Measurements from ENCODE around the gene EDN3.

EDN3 gene

GRCh38 chr20:59300333-59301081 lies at the start of gene EDN3:
EDN3 (plus strand) TSS chr20:59300611; CDS start chr20:59300813, 202 bp downstream.
- DNase-seq (ENCODE audit: low read depth in 2 of 2): no peak

GRCh38 chr20:59253325-59253724 lies 47.1 kb upstream of the EDN3 start:
- no peak for DNase-seq (ENCODE audit: low read depth in 2 of 2)

GRCh38 chr20:59253779-59254319 lies 46.6 kb upstream of the EDN3 start:
- no peak for DNase-seq (ENCODE audit: low read depth in 2 of 2)

- no peak for DNase-seq (ENCODE audit: low read depth in 2 of 2)
Observed at GRCh38 chr20:59255256-59255655, 45.2 kb upstream of the EDN3 start.

- no peak for DNase-seq (ENCODE audit: low read depth in 2 of 2)
Observed at GRCh38 chr20:59258221-59258621, 42.2 kb upstream of the EDN3 start.

- no peak for DNase-seq (ENCODE audit: low read depth in 2 of 2)
Observed at GRCh38 chr20:59259946-59260345, 40.5 kb upstream of the EDN3 start.

GRCh38 chr20:59265298-59265697 lies 35.1 kb upstream of the EDN3 start:
- DNase-seq (ENCODE audit: low read depth in 2 of 2): no peak

GRCh38 chr20:59268870-59269269 lies 31.5 kb upstream of the EDN3 start:
- no peak for DNase-seq (ENCODE audit: low read depth in 2 of 2)

- DNase-seq (ENCODE audit: low read depth in 2 of 2): no peak
Observed at GRCh38 chr20:59269411-59270025, 30.9 kb upstream of the EDN3 start.

- DNase-seq (ENCODE audit: low read depth in 2 of 2): no peak
Observed at GRCh38 chr20:59270380-59270779, 30.0 kb upstream of the EDN3 start.

GRCh38 chr20:59273739-59274357 lies 26.6 kb upstream of the EDN3 start:
- DNase-seq (ENCODE audit: low read depth in 2 of 2): no peak

- no peak for DNase-seq (ENCODE audit: low read depth in 2 of 2)
Observed at GRCh38 chr20:59276938-59277337, 23.5 kb upstream of the EDN3 start.

- DNase-seq (ENCODE audit: low read depth in 2 of 2): no peak
Observed at GRCh38 chr20:59284470-59284869, 15.9 kb upstream of the EDN3 start.

GRCh38 chr20:59289994-59290393 lies 10.4 kb upstream of the EDN3 start:
- no peak for DNase-seq (ENCODE audit: low read depth in 2 of 2)

GRCh38 chr20:59291740-59292383 lies 8.5 kb upstream of the EDN3 start:
- DNase-seq (ENCODE audit: low read depth in 2 of 2): no peak

- no peak for DNase-seq (ENCODE audit: low read depth in 2 of 2)
Observed at GRCh38 chr20:59295531-59295930, 4.9 kb upstream of the EDN3 start.

- DNase-seq (ENCODE audit: low read depth in 2 of 2): no peak
Observed at GRCh38 chr20:59297686-59298085, 2.7 kb upstream of the EDN3 start.

GRCh38 chr20:59299945-59300332 lies 472 bp upstream of the EDN3 start:
- no peak for DNase-seq (ENCODE audit: low read depth in 2 of 2)

GRCh38 chr20:59301343-59302007 lies 1.1 kb downstream of the EDN3 start:
- no peak for DNase-seq (ENCODE audit: low read depth in 2 of 2)

- DNase-seq (ENCODE audit: low read depth in 2 of 2): no peak
Observed at GRCh38 chr20:59305908-59306655, 5.7 kb downstream of the EDN3 start.

- no peak for DNase-seq (ENCODE audit: low read depth in 2 of 2)
Observed at GRCh38 chr20:59307270-59307669, 6.9 kb downstream of the EDN3 start.

Measured in stimulated activated CD4-positive, alpha-beta T cell treated with anti-CD3 and anti-CD28 coated beads, Interleukin-4, amount 100 ng/mL, for 48 hours (primary cell).